HepG2 (cell line): Measurements from ENCODE around the gene STARD6. TPM values are rescaled to one million over a fixed set of nuclear protein-coding genes. Genes with fewer than 3 reads are reported as not detected.

Experiments used
- AGO2 ChIP-seq: fragments of 200-400 bp; formaldehyde crosslinking; optimal IDR thresholded peaks from 2 replicates; pipeline ENCODE3; 2017; ENCODE audit warnings: mild to moderate bottlenecking, low read depth, low read length, moderate library complexity
- HOXA3 ChIP-seq: sonication (generic); formaldehyde crosslinking; IDR thresholded peaks from 2 replicates; pipeline ENCODE4 v1.5.0; 2020; ENCODE audit warnings: missing genetic modification reagents
- IRX3 ChIP-seq: sonication (generic); formaldehyde crosslinking; IDR thresholded peaks from 2 replicates; pipeline ENCODE4 v1.8.1; 2023; ENCODE audit warnings: mild to moderate bottlenecking, low read depth, missing genetic modification reagents, borderline replicate concordance
- ZNF552 ChIP-seq: sonication (generic); formaldehyde crosslinking; IDR thresholded peaks from 2 replicates; pipeline ENCODE4 v1.9.0; 2022; ENCODE audit warnings: missing genetic modification reagents, mild to moderate bottlenecking, borderline replicate concordance
- polyA plus RNA-seq, 8 experiments: library from polyadenylated mRNA; depleted of rRNA in 3 of 8; stranded (reverse) in 7 of 8; unstranded in 1 of 8; fragments of >200 nt; fragmentation: Illumina TruSeq in 4 of 8; extraction: Trizol in 4 of 8; gene quantifications; 2 replicates each; pipeline versions ENCODE4 v1.2.1 to v1.2.3, GENCODE V29; 2011 to 2016; ENCODE audit warnings: low read depth in 4 of 8, missing spikeins in 1 of 8, mixed read lengths in 1 of 8; ENCODE audit not compliant: insufficient read depth in 1 of 8
- total RNA-seq, 5 experiments: library from RNA; depleted of rRNA; stranded (reverse); fragments of >200 nt; fragmentation: Illumina TruSeq; extraction: Trizol; gene quantifications; 2 replicates each; pipeline ENCODE4 v1.2.3, GENCODE V29; 2016; ENCODE audit warnings: low read depth in 1 of 5
- TF ChIP-seq, protein P1 (sequence below): conservative IDR thresholded peaks from 2 replicates; pipeline ENCODE4 v1.6.1; 2018; ENCODE audit warnings: missing genetic modification reagents
- TF ChIP-seq, protein P2 (sequence below): sonication (generic); formaldehyde crosslinking; IDR thresholded peaks from 2 replicates; pipeline ENCODE4 v1.5.1; 2020; ENCODE audit warnings: missing genetic modification reagents, mild to moderate bottlenecking, borderline replicate concordance
- TF ChIP-seq, protein P3 (sequence below): sonication (generic); formaldehyde crosslinking; IDR thresholded peaks from 2 replicates; pipeline ENCODE4 v1.5.1; 2020; ENCODE audit warnings: missing genetic modification reagents, mild to moderate bottlenecking, borderline replicate concordance
- TF ChIP-seq, protein P4 (sequence below): sonication (generic); formaldehyde crosslinking; IDR thresholded peaks from one replicate; pipeline ENCODE4 v1.5.1; 2020; ENCODE audit warnings: mild to moderate bottlenecking, missing genetic modification reagents; ENCODE audit errors: not compliant biosample characterization
- TF ChIP-seq, protein P5 (sequence below): IDR thresholded peaks from 2 replicates; pipeline ENCODE4 v1.6.1; 2018; ENCODE audit warnings: missing genetic modification reagents, mild to moderate bottlenecking, missing compliant biosample characterization
- TF ChIP-seq, protein P6 (sequence below): sonication (generic); formaldehyde crosslinking; IDR thresholded peaks from 2 replicates; pipeline ENCODE4 v1.8.1; 2023; ENCODE audit warnings: missing genetic modification reagents, inconsistent platforms, borderline replicate concordance

The STARD6 gene
- total and polyA plus RNA-seq, 2 of the 13 experiments (the other 11 are each of a cell fraction or from before 2014, with no cell fraction given) = not detected

DNA sequence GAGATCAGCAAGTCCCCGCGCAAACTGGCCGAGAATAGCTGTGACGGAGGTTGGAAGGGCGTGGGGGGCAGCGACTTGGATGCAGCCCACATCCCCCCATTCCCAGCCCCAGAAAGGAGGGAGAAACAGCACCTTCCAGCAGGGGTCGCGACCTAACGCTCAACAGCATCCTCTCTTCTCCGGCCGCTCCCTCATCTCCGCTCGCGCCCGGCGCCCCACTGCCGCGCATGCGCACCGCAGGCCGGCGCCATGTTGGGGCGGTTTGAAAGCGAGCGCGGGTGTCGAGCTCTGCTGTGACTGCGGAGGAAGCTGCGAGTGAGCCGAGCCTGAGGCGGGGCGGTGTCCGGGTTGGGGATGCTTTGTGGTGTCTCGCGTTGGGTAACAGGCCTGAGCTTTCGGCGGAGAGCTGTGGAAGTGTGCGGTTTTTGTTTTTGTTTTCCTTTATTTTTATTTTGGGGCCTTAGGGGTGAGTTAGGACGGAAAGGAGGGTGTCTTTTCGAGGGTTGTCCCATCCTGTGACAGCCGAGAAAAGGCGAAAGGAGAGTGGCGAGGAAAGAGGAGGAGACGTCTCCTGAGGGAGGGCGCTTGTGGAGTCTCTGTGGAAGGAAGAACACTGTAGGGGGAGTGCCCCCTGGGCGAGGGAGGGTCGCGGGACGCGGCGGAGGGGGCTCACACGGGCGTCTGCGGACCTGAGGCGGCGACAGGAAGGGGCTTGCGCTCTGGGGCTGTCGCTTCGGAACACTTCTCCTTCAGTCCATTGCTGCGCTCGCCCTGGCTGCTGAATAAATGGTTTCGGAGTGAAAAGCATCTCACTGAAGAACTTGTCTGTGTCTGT lies at the start of gene STARD6, which contains the start of gene C18orf54 (continued):
- TF ChIP-seq, protein P1, sequence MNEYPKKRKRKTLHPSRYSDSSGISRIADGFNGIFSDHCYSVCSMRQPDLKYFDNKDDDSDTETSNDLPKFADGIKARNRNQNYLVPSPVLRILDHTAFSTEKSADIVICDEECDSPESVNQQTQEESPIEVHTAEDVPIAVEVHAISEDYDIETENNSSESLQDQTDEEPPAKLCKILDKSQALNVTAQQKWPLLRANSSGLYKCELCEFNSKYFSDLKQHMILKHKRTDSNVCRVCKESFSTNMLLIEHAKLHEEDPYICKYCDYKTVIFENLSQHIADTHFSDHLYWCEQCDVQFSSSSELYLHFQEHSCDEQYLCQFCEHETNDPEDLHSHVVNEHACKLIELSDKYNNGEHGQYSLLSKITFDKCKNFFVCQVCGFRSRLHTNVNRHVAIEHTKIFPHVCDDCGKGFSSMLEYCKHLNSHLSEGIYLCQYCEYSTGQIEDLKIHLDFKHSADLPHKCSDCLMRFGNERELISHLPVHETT (CRISPR knock-in tag) = no peak
- TF ChIP-seq AGO2 (no peak), ZNF552 (CRISPR knock-in tag) (no peak), HOXA3 (CRISPR knock-in tag) (peak; percentile 62), IRX3 (CRISPR knock-in tag) (0 out of 2 replicates have a peak, but pooled peaks have one; percentile 60)
- TF ChIP-seq, protein P2, sequence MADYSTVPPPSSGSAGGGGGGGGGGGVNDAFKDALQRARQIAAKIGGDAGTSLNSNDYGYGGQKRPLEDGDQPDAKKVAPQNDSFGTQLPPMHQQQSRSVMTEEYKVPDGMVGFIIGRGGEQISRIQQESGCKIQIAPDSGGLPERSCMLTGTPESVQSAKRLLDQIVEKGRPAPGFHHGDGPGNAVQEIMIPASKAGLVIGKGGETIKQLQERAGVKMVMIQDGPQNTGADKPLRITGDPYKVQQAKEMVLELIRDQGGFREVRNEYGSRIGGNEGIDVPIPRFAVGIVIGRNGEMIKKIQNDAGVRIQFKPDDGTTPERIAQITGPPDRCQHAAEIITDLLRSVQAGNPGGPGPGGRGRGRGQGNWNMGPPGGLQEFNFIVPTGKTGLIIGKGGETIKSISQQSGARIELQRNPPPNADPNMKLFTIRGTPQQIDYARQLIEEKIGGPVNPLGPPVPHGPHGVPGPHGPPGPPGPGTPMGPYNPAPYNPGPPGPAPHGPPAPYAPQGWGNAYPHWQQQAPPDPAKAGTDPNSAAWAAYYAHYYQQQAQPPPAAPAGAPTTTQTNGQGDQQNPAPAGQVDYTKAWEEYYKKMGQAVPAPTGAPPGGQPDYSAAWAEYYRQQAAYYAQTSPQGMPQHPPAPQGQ = no peak
- TF ChIP-seq, protein P3, sequence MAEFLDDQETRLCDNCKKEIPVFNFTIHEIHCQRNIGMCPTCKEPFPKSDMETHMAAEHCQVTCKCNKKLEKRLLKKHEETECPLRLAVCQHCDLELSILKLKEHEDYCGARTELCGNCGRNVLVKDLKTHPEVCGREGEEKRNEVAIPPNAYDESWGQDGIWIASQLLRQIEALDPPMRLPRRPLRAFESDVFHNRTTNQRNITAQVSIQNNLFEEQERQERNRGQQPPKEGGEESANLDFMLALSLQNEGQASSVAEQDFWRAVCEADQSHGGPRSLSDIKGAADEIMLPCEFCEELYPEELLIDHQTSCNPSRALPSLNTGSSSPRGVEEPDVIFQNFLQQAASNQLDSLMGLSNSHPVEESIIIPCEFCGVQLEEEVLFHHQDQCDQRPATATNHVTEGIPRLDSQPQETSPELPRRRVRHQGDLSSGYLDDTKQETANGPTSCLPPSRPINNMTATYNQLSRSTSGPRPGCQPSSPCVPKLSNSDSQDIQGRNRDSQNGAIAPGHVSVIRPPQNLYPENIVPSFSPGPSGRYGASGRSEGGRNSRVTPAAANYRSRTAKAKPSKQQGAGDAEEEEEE (CRISPR knock-in tag) = no peak
- TF ChIP-seq, protein P4, sequence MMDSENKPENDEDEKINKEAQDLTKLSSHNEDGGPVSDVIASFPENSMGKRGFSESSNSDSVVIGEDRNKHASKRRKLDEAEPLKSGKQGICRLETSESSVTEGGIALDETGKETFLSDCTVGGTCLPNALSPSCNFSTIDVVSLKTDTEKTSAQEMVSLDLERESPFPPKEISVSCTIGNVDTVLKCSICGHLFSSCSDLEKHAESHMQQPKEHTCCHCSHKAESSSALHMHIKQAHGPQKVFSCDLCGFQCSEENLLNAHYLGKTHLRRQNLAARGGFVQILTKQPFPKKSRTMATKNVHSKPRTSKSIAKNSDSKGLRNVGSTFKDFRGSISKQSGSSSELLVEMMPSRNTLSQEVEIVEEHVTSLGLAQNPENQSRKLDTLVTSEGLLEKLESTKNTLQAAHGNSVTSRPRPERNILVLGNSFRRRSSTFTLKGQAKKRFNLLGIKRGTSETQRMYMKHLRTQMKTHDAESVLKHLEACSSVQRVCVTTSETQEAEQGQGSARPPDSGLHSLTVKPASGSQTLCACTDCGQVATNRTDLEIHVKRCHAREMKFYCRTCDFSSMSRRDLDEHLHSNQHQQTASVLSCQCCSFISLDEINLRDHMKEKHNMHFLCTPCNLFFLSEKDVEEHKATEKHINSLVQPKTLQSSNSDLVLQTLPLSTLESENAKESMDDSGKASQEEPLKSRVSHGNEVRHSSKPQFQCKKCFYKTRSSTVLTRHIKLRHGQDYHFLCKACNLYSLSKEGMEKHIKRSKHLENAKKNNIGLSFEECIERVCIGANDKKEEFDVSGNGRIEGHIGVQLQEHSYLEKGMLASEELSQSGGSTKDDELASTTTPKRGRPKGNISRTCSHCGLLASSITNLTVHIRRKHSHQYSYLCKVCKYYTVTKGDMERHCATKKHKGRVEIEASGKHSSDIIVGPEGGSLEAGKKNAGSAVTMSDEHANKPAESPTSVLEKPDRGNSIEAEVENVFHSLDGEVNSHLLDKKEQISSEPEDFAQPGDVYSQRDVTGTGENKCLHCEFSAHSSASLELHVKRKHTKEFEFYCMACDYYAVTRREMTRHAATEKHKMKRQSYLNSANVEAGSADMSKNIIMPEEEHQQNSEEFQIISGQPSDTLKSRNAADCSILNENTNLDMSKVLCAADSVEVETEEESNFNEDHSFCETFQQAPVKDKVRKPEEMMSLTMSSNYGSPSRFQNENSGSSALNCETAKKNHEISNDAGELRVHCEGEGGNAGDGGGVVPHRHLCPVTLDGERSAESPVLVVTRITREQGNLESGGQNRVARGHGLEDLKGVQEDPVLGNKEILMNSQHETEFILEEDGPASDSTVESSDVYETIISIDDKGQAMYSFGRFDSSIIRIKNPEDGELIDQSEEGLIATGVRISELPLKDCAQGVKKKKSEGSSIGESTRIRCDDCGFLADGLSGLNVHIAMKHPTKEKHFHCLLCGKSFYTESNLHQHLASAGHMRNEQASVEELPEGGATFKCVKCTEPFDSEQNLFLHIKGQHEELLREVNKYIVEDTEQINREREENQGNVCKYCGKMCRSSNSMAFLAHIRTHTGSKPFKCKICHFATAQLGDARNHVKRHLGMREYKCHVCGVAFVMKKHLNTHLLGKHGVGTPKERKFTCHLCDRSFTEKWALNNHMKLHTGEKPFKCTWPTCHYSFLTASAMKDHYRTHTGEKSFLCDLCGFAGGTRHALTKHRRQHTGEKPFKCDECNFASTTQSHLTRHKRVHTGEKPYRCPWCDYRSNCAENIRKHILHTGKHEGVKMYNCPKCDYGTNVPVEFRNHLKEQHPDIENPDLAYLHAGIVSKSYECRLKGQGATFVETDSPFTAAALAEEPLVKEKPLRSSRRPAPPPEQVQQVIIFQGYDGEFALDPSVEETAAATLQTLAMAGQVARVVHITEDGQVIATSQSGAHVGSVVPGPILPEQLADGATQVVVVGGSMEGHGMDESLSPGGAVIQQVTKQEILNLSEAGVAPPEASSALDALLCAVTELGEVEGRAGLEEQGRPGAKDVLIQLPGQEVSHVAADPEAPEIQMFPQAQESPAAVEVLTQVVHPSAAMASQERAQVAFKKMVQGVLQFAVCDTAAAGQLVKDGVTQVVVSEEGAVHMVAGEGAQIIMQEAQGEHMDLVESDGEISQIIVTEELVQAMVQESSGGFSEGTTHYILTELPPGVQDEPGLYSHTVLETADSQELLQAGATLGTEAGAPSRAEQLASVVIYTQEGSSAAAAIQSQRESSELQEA = peak; percentile 36
- TF ChIP-seq, protein P5, sequence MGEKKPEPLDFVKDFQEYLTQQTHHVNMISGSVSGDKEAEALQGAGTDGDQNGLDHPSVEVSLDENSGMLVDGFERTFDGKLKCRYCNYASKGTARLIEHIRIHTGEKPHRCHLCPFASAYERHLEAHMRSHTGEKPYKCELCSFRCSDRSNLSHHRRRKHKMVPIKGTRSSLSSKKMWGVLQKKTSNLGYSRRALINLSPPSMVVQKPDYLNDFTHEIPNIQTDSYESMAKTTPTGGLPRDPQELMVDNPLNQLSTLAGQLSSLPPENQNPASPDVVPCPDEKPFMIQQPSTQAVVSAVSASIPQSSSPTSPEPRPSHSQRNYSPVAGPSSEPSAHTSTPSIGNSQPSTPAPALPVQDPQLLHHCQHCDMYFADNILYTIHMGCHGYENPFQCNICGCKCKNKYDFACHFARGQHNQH (CRISPR knock-in tag) = no peak
- TF ChIP-seq, protein P6, sequence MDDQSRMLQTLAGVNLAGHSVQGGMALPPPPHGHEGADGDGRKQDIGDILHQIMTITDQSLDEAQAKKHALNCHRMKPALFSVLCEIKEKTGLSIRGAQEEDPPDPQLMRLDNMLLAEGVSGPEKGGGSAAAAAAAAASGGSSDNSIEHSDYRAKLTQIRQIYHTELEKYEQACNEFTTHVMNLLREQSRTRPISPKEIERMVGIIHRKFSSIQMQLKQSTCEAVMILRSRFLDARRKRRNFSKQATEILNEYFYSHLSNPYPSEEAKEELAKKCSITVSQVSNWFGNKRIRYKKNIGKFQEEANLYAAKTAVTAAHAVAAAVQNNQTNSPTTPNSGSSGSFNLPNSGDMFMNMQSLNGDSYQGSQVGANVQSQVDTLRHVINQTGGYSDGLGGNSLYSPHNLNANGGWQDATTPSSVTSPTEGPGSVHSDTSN (CRISPR knock-in tag) = no peak
